Measurements from ENCODE around the gene KBTBD6. TPM values are rescaled to one million over a fixed set of nuclear protein-coding genes. Genes with fewer than 3 reads are reported as not detected.

The KBTBD6 gene
- total and polyA plus RNA-seq, 2 of the 8 experiments (the other 6 are each of a cell fraction or from before 2014, with no cell fraction given) = 4.5 to 11.3 TPM

DNA sequence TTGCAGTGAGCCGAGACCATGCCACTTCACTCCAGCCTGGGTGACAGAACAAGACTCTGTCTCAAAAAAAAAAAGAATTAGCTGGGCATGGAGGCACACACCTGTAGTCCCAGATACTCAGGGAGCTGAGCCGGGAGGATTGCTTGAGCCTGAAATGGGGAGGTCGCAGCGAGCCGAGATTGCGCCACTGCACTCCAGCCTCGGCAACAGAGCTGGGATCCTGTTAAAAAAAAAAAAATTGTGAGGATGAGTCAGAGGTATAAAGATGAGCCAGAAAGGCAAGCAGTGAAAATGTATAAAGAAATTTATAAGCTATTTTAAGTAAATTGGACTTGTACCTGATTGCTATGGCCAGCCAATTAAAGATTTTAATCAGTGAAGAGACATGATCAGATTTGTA, 21.1 kb downstream of the KBTBD6 start (continued):
- TF ChIP-seq ATF2 (IDR thresholded peaks at IDR 0.05; ENCODE audit: low read length) (no peak), KDM1A (IDR thresholded peaks at IDR 0.05; ENCODE audit: borderline replicate concordance, low read length) (no peak), RNF2 (IDR thresholded peaks at IDR 0.05; ENCODE audit: borderline replicate concordance, low read depth, low read length, missing control alignments, poor library complexity, severe bottlenecking) (no peak), CTCF (IDR thresholded peaks at IDR 0.05; ENCODE audit: control extremely low read depth in 1 of 3, insufficient read depth in 1 of 3, low read depth in 1 of 3, low read length in 3 of 3) (no peak), HDAC2 (IDR thresholded peaks at IDR 0.05; ENCODE audit: borderline replicate concordance in 1 of 2, low read depth in 2 of 2, low read length in 2 of 2) (no peak)

All from H1 (cell line).